NCI-H526 (cell line): ENCODE measurements around the gene CCDC7.
"Not testable (repeated sequence)": the region's sequence is repeated elsewhere in the genome, so short reads cannot be mapped to it uniquely, and the experiment has no call there.

Experiments
- DNase-seq, 2 experiments: peaks; one replicate each; lab custom pipeline; 2025; lab: John Stamatoyannopoulos, UW

Gene CCDC7

DNA sequence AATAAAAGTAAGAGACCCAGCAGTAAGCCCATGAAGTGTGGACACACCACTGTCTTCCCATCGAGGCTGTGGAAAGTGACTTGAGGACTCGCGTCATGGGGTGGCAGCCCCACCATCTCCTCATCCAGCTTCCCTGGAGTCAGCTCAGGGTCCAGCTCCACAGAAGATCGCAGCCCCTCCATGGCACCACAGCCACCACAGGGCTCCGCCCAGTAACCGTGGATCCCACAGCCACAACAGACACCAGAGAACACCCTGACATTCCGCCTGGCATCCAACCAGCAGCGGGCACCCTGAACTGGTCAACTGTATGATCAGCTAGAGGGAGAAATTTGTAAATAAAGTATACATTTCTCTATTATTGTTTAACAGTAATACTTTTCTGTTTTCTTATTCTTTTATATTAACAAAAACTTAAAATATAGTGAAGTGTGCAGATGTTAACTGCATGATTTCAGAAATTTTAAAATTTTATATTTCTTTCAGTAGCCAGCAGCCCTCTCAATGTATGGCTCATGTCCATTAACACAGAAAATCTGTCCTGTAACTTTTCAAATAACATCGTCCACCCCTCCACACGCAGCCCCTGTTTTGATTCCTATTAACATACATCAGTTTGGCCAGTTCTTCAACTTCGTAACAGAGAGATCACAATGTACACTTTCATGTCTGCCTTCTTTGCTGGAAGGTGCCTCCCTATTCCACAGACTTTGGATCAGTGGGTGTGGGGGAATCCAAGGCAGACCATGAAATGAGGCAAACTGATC is 442.4 kb downstream of the CCDC7 start:
- DNase-seq = no peak

- no peak for DNase-seq
Observed at GRCh38 chr10:32889631-32890212, 443.8 kb downstream of the CCDC7 start.

DNA sequence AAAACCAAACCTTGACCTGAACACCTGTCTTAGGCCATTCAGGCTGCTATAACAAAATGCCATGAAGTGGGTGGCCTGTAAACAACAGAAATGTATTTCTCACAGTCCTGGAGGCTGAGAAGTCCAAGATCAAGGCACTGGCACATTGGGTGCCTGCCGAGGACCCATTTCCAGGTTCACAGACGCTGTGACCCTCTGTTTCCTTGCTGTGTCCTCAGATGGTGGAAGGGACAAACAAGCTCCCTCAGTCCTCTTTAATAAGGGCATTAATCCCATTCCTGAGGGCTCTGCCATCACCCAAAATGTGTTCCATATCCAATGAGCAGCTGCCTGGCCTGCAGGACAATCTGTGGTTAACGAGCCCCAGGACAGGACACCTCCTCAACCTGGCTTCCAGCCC is 444.5 kb downstream of the CCDC7 start:
- no peak for DNase-seq

GRCh38 chr10:32891261-32891660 is 445.3 kb downstream of the CCDC7 start:
- DNase-seq = no peak

GRCh38 chr10:32893434-32893833 is 447.5 kb downstream of the CCDC7 start:
- DNase-seq = no peak

DNA sequence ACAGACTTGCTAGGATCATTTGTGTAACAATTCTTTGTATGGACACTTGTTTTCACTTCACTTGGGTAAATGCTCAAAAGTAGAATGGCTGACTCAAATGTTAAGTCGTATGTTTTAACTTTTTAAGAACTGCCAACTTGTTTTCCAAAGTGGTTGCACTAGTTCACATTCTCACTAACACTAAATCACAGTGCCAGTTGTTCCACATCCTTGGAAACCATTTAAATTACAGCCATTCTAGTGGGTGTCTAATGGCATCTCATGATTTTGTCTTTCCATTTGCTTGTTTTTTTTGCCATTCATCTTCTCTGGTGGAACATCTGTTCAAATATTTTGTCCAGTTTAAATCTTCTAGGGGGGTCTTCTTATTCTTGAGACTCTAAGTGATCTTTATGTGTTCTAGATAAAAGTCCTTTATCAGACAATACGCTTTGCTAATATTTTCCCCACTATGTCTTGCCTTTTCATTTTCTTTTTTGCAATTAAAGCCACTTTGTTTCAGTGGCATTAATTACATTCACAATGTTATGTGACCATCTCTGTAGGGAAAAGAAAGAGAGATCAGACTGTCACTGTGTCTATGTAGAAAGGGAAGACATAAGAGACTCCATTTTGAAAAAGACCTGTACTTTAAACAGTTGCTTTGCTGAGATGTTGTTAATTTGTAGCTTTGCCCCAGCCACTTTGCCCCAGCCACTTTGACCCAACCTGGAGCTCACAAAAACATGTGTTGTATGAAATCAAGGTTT is 448.1 kb downstream of the CCDC7 start:
- no peak for DNase-seq

- DNase-seq = not testable (repeated sequence)
Observed at GRCh38 chr10:32895200-32895968, 449.4 kb downstream of the CCDC7 start.

DNA sequence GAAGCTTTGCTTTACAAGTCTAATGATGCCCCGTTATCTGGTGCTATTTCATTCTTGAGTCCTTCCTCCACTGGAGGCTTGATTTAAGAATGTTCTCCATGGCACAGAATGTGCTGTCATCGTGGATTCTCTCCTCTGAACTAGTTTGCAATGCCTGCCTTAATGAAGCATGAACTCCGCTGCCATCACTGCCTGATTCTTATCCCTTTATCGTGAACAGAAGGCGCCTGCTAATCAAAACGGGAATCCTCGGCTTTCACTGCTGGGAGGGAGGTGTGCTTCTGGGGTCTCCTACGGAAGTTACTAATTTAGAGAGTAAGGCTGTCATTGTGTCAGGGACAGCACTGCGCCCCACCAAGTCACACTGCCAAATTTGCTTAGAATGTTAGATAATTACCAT is 455.9 kb downstream of the CCDC7 start:
- peak in 1 of 2 experiments; percentile 25 for DNase-seq

DNA sequence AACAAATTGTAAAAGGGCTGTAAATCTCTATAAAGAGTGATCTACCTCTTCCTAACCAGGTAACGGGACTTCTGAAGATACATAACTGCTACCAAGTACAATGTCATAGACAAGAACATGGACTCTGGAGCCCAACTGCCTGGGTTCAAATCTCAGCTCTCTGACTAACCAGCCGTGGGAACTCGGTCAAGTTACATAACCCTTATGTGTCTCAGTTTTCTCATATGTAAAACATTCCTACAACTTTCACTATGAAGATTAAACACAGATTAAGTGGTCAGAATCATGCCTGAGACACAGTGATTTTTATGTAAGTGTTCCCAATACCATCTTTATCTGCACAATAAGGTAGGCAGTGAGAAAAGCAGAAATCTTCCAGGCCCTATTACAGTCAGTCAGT is 459.5 kb downstream of the CCDC7 start:
- DNase-seq = no peak

DNA sequence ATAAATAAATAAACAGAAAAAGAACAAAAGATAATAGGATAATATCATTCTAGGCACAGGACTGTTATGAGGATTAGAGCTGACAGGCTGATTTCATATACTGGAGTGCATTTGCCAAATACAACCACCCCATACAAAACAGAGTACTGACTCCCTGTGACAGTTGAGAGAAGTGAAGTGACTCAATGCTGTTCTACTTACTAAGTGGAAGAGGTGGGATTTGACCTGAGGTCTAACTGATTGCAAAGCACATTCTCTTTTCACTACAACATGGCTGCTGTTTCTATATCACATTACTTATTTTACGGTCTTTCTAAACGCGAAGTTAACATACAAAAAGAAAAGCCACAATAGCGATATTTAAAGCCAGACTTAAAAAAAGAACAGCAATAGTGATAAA is 460.7 kb downstream of the CCDC7 start:
- DNase-seq = no peak

GRCh38 chr10:32909456-32909855 is 463.5 kb downstream of the CCDC7 start:
- no peak for DNase-seq

GRCh38 chr10:32909970-32910369 is 464.0 kb downstream of the CCDC7 start:
- not testable (repeated sequence) for DNase-seq

DNA sequence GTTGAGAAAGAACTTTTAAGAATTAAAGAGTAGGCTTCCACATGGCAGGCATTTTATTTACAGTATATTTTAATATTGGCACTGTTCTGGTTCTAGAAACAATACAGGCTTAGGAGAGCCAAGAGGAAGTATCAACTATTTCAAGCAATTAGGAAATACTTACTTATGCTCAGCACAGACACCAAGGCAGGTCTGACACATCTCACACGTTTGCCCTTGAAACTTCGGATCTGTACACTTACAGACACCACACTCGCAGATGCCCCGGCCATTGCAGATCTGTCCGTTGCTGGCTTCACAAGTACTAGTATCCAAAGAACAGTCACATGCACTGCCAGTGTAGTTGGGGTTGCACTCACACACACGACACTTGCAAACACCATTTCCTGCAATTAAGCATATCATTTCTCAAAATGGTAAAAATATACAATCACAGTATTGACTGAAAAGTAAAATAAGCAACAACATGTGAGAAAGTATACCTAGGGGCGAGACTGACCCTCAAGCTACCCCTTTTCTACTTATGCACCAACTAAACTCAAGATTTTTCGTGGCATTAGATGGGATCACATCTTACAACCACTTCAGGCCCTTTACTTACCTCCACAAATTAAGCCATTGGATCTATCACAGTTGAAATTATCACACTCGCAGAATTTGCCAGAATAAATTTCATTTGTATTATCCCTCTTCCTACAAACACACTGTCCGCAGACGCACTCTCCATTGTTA is 465.5 kb downstream of the CCDC7 start:
- no peak for DNase-seq

DNA sequence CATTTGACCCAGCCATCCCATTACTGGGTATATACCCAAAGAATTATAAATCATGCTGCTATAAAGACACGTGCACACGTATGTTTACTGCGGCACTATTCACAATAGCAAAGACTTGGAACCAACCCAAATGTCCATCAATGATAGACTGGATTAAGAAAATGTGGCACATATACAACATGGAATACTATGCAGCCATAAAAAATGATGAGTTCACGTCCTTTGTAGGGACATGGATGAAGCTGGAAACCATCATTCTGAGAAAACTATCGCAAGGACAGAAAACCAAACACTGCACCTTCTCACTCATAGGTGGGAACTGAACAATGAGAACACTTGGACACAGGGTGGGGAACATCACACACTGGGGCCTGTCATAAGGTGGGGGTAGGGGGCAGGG is 471.9 kb downstream of the CCDC7 start:
- not testable (repeated sequence) for DNase-seq

DNA sequence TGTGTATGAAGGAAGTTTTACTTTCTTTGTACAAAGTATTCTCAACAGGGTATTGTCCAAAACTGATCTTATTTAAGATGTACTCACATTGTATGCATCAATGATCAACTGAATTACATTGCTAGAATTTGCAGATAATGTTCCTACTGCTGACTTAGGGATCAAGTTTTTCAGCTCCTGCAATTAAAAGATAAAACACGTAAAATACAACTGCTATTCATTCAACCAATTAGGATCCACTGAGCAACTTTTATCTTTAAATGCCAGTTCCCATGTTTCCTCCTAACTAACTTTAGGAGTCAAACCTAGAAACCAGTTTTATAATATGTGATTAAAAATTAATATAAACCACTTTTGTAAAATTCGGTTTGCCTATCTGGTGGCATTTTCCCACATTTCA is 476.2 kb downstream of the CCDC7 start:
- DNase-seq = no peak

DNA sequence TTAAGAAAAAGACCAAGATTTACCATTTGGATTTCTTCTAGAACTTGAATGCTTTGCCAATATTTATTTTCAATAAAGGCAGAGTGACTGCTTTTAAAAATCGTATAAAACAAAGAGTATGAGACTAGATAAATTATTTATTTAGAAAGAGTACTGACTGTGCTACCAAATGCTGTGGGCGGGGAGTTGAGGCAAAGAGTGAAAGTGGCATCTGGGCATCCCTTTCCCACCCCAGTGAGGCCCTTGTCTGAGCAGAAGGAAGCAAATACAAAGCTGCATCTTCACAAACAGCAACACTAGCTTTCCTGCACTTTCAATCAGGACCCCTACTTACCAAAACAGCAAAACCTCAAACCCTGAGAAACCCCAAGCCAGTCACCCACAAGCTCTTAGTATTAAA is 477.2 kb downstream of the CCDC7 start:
- no peak for DNase-seq

GRCh38 chr10:32923849-32924248 is 477.9 kb downstream of the CCDC7 start:
- DNase-seq = no peak
